K562 (cell line): ENCODE data around the gene POLRMT. TPM values are rescaled to one million over a fixed set of nuclear protein-coding genes. Genes with fewer than 3 reads are reported as not detected.
A peak's percentile ranks its signal among the peaks of the same experiment; 100 is the strongest.

Experiments
- ATF6 ChIP-seq: sonication (generic); formaldehyde crosslinking; IDR thresholded peaks from 2 replicates; pipeline ENCODE4 v1.4.0; 2020; ENCODE audit warnings: mild to moderate bottlenecking, missing genetic modification reagents
- CBX5 ChIP-seq: IDR thresholded peaks from 2 replicates; pipeline ENCODE4 v1.6.1; 2014; ENCODE audit warnings: low read depth, borderline replicate concordance
- CSDE1 ChIP-seq, 2 experiments: fragments of 450-650 bp; IDR thresholded peaks; 2 replicates each; pipeline ENCODE4 v1.6.1; 2016; ENCODE audit warnings: mild to moderate bottlenecking in 1 of 2
- HOXB6 ChIP-seq: fragments of 250-450 bp; sonication (Bioruptor Pico); IDR thresholded peaks from 2 replicates; pipeline ENCODE4 v1.5.1; 2022; ENCODE audit warnings: mild to moderate bottlenecking, borderline replicate concordance
- MYC ChIP-seq, 2 experiments: fragments of 250-450 bp in 1 of 2; sonication (Bioruptor Pico) in 1 of 2; IDR thresholded peaks; 2 replicates each; pipeline versions ENCODE4 v1.5.1 to v1.6.1; 2012 to 2021; ENCODE audit warnings: low read depth in 2 of 2, borderline replicate concordance in 1 of 2, improper control_type of control experiment in 1 of 2, low read length in 1 of 2, mild to moderate bottlenecking in 1 of 2, moderate library complexity in 1 of 2
- NCOR1 ChIP-seq: fragments of 450-650 bp; IDR thresholded peaks from 2 replicates; pipeline ENCODE4 v1.6.1; 2016; ENCODE audit warnings: mild to moderate bottlenecking, moderate library complexity
- PCBP1 ChIP-seq: fragments of 200-400 bp; formaldehyde crosslinking; IDR thresholded peaks from 2 replicates; pipeline ENCODE4 v1.6.1; 2018; ENCODE audit warnings: mild to moderate bottlenecking, low read depth, low read length; ENCODE audit not compliant: poor library complexity, severe bottlenecking
- POLR3A ChIP-seq: IDR thresholded peaks from 2 replicates; pipeline ENCODE4 v1.6.1; 2011; ENCODE audit warnings: borderline replicate concordance, mild to moderate bottlenecking, moderate library complexity; ENCODE audit not compliant: insufficient read length, insufficient read depth; ENCODE audit errors: extremely low read depth
- PTBP1 ChIP-seq: fragments of 200-400 bp; formaldehyde crosslinking; IDR thresholded peaks from 2 replicates; pipeline ENCODE4 v1.6.1; 2017; ENCODE audit warnings: low read depth, low read length
- ZBTB5 ChIP-seq: fragments of 450-650 bp; IDR thresholded peaks from 2 replicates; pipeline ENCODE4 v1.6.1; 2017; ENCODE audit warnings: antibody characterized with exemption
- ZNF274 ChIP-seq: IDR thresholded peaks from 2 replicates; pipeline ENCODE4 v1.6.1; 2011; ENCODE audit warnings: low read depth, mild to moderate bottlenecking, low read length, moderate library complexity, borderline replicate concordance
- polyA plus RNA-seq, 8 experiments: library from polyadenylated mRNA; depleted of rRNA in 4 of 8; stranded (reverse) in 5 of 8; unstranded in 3 of 8; fragments of >200 nt; fragmentation: Nextera tagmentation in 2 of 8; fragmentation: Illumina TruSeq in 1 of 8; extraction: Ambion mirVana in 2 of 8; extraction: Trizol in 1 of 8; gene quantifications; 2 replicates each; pipeline versions ENCODE4 v1.2.1 to v1.2.3, GENCODE V29; 2011 to 2014; ENCODE audit warnings: inconsistent platforms in 1 of 8, missing spikeins in 1 of 8
- total RNA-seq, 7 experiments: library from RNA; depleted of rRNA in 6 of 7; stranded (reverse); fragments of >200 nt in 6 of 7; fragmentation: Illumina TruSeq in 2 of 7; extraction: Trizol in 2 of 7; gene quantifications; 2 replicates each; pipeline versions ENCODE4 v1.2.1 to v1.2.3, GENCODE V29; 2011 to 2021; ENCODE audit warnings: low replicate concordance in 1 of 7
- TF ChIP-seq, protein P1 (sequence below): fragments of 250-450 bp; sonication (Bioruptor Pico); IDR thresholded peaks from 2 replicates; pipeline ENCODE4 v1.5.0; 2020; ENCODE audit warnings: mild to moderate bottlenecking
- TF ChIP-seq, protein P2 (sequence below): fragments of 250-450 bp; sonication (Bioruptor Pico); IDR thresholded peaks from 2 replicates; pipeline ENCODE4 v1.5.0; 2021; ENCODE audit warnings: mild to moderate bottlenecking, moderate library complexity
- TF ChIP-seq, protein P3 (sequence below), 2 experiments: IDR thresholded peaks; 2 replicates each; pipeline ENCODE4 v1.6.1; 2011; ENCODE audit warnings: borderline replicate concordance in 1 of 2, control low read depth in 1 of 2, low read depth in 1 of 2, low read length in 1 of 2, mild to moderate bottlenecking in 1 of 2, mixed read lengths in 1 of 2, moderate library complexity in 1 of 2; ENCODE audit not compliant: insufficient read depth in 1 of 2, insufficient read length in 1 of 2, poor library complexity in 1 of 2, severe bottlenecking in 1 of 2; ENCODE audit errors: extremely low read depth in 1 of 2

POLRMT gene
- total and polyA plus RNA-seq, 9 of the 15 experiments (the other 6 are each of a cell fraction or from before 2014, with no cell fraction given): 30.3 to 144 (median 68.0) TPM

DNA sequence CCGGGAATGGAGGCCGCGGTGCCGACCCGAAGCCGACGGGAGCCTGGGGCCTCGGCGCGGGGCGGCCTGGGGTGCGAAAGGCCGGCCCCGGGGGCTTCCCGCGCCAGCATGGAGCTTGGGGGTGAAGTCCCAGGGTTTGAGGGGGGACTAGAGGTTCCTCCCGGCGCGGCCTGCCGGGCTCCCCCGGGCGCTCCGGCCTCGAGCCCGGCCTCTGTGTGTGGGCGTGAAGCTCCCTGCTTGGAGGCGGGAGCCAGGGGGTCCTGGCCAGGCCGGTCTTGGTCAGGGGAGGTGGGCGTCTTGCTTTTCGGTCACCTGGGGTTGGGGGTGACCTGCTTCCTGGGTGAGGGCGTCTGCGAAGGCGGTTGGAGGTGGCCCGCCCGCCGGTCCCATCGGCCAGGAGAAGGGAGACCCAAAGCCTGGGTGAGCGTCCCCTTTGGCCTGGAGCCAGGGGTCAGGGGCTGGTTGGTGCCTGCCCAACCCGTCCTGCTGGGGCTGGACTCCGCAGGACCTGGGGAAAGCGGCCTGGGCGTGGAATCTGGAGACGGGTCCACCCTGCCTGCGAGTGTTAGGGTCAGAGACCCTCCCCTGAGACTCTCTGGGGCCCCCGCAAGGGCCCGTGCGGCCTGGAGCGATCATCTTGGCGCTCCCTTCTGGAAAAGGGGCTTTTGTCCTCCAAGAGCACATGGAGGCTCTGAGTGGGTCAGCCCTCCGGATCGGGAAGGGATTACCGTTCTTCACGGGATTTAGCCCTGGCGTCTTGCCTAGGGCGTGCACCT lies 60.4 kb downstream of the POLRMT start (continued):
- TF ChIP-seq POLR3A: no peak
- TF ChIP-seq CSDE1 (IDR thresholded peaks at IDR 0.05): no peak
- 0 out of 2 replicates have a peak, but pooled peaks have one; percentile 3 for TF ChIP-seq NCOR1
- TF ChIP-seq PTBP1: no peak
- TF ChIP-seq, protein P1, sequence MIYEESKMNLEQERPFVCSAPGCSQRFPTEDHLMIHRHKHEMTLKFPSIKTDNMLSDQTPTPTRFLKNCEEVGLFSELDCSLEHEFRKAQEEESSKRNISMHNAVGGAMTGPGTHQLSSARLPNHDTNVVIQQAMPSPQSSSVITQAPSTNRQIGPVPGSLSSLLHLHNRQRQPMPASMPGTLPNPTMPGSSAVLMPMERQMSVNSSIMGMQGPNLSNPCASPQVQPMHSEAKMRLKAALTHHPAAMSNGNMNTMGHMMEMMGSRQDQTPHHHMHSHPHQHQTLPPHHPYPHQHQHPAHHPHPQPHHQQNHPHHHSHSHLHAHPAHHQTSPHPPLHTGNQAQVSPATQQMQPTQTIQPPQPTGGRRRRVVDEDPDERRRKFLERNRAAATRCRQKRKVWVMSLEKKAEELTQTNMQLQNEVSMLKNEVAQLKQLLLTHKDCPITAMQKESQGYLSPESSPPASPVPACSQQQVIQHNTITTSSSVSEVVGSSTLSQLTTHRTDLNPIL (CRISPR knock-in tag): no peak
- TF ChIP-seq MYC (IDR thresholded peaks at IDR 0.05; ENCODE audit: low read depth, low read length): no peak
- TF ChIP-seq MYC (CRISPR knock-in tag; IDR thresholded peaks at IDR 0.05; ENCODE audit: borderline replicate concordance, low read depth): peak; percentile 41; the same call in 1 of the 2 replicates
- TF ChIP-seq HOXB6 (CRISPR knock-in tag): no peak
- TF ChIP-seq ZNF274: no peak
- no peak for TF ChIP-seq CBX5
- TF ChIP-seq, protein P2, sequence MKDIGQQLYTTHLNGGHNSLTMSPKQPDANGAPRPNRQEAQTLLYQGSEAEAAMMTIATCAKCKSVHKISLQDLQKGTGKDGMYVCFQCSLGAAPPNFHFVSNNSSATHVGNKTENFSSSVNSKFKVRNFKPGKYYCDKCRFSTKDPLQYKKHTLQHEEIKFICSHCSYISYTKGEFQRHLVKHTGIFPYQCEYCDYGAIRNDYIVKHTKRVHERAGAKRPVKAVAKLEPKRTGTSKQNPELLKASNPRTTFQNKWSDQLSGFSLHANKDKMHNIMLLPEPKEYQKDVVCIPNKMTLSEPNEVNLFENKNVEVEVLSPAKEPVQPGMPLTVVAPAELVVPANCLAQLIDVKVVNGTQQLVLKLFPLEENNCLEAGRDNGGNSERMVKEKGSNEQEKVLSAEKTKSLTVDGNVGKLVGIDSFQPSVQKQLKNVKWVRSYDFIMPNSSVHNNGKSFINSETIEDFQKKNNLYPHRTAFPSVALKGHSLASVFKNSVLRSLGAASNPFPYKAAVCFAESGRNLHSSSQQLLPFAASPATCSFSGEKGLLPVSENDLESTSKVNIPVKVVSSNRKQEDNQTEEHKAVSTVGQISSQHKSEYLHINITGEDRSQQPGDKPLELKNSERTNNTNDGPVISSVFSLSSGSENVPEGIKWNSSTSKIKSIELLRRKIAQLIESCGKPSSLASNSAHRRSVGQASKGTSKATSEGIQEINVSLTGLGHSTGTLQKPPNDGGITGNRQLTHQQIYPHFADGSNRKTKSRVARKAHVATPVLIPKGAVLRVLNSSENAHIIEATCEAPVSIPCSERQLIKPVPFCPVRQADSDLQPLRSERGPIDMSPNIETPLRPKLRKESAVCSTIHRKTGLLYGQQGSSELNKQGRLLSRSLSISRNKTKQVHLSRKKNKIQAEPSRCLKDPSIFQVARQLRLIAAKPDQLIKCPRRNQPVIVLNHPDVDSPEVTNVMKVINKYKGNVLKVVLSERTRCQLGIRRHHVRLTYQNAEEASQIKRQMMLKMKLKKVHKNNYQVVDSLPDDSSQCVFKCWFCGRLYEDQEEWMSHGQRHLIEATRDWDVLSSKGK (CRISPR knock-in tag): no peak
- no peak for TF ChIP-seq ATF6 (CRISPR knock-in tag)
- no peak for TF ChIP-seq ZBTB5
- peak; percentile 47 for TF ChIP-seq PCBP1
- TF ChIP-seq, protein P3, sequence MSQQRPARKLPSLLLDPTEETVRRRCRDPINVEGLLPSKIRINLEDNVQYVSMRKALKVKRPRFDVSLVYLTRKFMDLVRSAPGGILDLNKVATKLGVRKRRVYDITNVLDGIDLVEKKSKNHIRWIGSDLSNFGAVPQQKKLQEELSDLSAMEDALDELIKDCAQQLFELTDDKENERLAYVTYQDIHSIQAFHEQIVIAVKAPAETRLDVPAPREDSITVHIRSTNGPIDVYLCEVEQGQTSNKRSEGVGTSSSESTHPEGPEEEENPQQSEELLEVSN (IDR thresholded peaks at IDR 0.05; ENCODE audit: borderline replicate concordance in 1 of 2, extremely low read depth in 1 of 2, insufficient read depth in 1 of 2, insufficient read length in 1 of 2, low read depth in 1 of 2, low read length in 1 of 2, poor library complexity in 1 of 2, severe bottlenecking in 1 of 2): peak in 1 of 2 experiments; percentile 36
